ENCODE data around the gene MRPL54.

Gene MRPL54

GRCh38 chr19:3770136-3770999 is 7.9 kb downstream of the MRPL54 start:
- Mint-ChIP-seq H3K4me3 (no peak overlapping the region), H3K36me3 (ENCODE audit: low read depth) (peaks cover 28% of the 10 kb centered on the region), H3K9me3 (no peaks in the 10 kb centered on the region), H3K4me1 (ENCODE audit: low read depth) (peaks cover 7% of the 10 kb centered on the region), H3K27me3 (no peaks in the 10 kb centered on the region), H3K27ac (no peak overlapping the region)
- DNase-seq, result no peak

GRCh38 chr19:3771000-3771905 is 8.8 kb downstream of the MRPL54 start:
- peaks cover 6% of the 10 kb centered on the region for H3K4me1 Mint-ChIP-seq (ENCODE audit: low read depth)
- no peak overlapping the region for H3K4me3 Mint-ChIP-seq
- no peaks in the 10 kb centered on the region for H3K9me3 Mint-ChIP-seq
- no peak for DNase-seq
- H3K27ac Mint-ChIP-seq, result no peak overlapping the region
- peaks cover 25% of the 10 kb centered on the region for H3K36me3 Mint-ChIP-seq (ENCODE audit: low read depth)
- H3K27me3 Mint-ChIP-seq, result no peaks in the 10 kb centered on the region

DNA sequence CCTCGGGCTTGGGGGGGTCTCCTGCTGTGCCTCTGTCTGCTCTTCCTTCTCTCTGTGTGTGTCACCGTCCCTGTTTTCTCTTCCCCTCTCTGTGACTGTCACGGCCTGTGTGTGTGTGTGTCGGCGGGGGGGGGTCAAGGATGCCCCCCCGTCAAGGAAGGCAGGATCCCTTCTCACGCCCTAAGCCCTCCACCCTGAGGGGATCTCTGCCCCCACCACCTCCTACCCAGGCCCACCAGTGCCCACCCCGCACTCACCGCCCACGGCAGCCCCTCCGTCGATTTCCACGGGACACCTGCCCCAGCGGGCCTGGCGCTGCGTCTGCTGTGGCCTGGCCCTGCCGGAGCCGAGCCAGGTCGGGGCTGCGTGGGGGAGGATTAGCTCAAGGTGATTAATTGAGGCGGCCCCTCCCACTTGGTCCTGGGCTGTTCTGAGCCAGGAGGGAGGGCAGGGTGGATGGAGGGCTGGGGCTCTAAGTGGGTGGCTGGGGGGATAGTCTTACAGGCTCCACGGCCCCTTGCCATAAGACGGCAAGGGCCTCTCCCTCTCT is 9.5 kb downstream of the MRPL54 start, which contains the start of gene RAX2:
Gene RAX2 (minus strand): TSS at position 323 of the 550 bp plus-strand sequence. CDS start 486 bp downstream, outside the sequence.
- H3K27ac Mint-ChIP-seq, result no peak within 1 kb of the TSS
- no peaks in the 10 kb centered on the region for H3K27me3 Mint-ChIP-seq
- no peak within 1 kb of the TSS for H3K4me3 Mint-ChIP-seq
- peaks cover 18% of the 10 kb centered on the region for H3K36me3 Mint-ChIP-seq (ENCODE audit: low read depth)
- no peaks in the 10 kb centered on the region for H3K9me3 Mint-ChIP-seq
- no peak for DNase-seq
- no peaks in the 10 kb centered on the region for H3K4me1 Mint-ChIP-seq (ENCODE audit: low read depth)

- Mint-ChIP-seq H3K27me3 (no peaks in the 10 kb centered on the region), H3K4me1 (ENCODE audit: low read depth) (no peaks in the 10 kb centered on the region), H3K4me3 (no peak overlapping the region), H3K27ac (no peak overlapping the region), H3K36me3 (ENCODE audit: low read depth) (peaks cover 13% of the 10 kb centered on the region), H3K9me3 (no peaks in the 10 kb centered on the region)
- DNase-seq, result no peak
These were observed 11.5 kb downstream of the MRPL54 start for GRCh38 chr19:3773814-3774515.

DNA sequence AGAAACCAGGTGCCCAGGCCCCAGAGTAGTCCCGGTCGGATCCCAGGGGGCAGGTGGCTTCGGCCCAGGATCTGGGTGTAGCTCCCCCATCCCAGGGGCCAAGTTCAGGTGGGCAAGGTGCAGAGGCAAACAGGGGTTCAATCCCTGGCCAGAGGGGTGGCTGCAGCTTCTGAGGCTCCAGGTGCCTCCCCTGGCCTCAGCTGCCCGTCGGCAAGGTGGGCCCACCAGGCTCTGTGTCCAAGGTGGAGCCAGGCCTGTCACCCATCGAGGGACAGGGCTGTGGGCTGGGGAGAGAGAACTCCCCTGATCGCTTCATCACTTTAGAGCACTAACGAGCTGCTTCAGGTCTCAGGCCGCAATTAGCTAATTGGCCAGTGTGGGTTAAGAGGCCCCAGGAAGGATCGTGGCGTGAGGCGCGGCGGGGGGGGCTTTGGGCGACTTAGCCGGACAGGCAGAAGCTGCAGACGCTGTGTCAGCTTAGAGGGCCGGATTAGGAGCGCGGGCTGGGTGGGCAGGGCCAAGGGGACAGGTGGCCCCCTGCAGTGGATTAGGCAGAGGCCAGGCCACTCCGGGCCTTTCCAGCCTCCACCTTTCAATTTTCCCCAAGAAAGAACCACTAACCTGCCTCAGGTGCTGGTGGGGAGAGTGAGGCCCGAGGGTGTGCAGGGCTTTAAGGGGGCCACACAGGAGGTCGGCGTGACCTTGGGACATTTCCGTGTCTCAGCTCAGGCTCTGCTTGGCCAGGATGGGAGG is 12.3 kb downstream of the MRPL54 start:
- no peak overlapping the region for H3K27ac Mint-ChIP-seq
- no peak overlapping the region for H3K4me3 Mint-ChIP-seq
- H3K36me3 Mint-ChIP-seq (ENCODE audit: low read depth), result peaks cover 5% of the 10 kb centered on the region
- no peaks in the 10 kb centered on the region for H3K4me1 Mint-ChIP-seq (ENCODE audit: low read depth)
- no peaks in the 10 kb centered on the region for H3K27me3 Mint-ChIP-seq
- H3K9me3 Mint-ChIP-seq, result no peaks in the 10 kb centered on the region
- DNase-seq, result no peak

DNA sequence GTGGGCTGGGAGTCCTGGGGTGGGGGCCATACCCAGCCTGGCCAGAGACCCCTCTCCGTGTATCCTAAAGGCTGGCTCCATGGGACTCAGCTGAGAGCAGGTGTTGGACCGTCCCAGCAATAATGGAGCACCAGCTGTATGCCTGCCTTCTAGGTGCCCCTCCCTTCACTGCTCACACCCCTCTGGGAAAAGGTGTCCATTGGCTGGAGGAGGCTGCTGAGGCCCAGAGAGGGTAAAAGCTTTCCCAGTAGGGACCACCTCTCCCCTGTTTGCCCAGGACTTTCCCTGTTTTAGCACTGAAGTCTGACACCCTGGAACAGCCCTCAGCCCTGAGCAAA is 12.9 kb downstream of the MRPL54 start:
- Mint-ChIP-seq H3K9me3 (no peaks in the 10 kb centered on the region), H3K36me3 (ENCODE audit: low read depth) (peaks cover 3% of the 10 kb centered on the region), H3K4me1 (ENCODE audit: low read depth) (no peaks in the 10 kb centered on the region), H3K27me3 (no peaks in the 10 kb centered on the region), H3K4me3 (no peak overlapping the region), H3K27ac (no peak overlapping the region)
- DNase-seq, result no peak

DNA sequence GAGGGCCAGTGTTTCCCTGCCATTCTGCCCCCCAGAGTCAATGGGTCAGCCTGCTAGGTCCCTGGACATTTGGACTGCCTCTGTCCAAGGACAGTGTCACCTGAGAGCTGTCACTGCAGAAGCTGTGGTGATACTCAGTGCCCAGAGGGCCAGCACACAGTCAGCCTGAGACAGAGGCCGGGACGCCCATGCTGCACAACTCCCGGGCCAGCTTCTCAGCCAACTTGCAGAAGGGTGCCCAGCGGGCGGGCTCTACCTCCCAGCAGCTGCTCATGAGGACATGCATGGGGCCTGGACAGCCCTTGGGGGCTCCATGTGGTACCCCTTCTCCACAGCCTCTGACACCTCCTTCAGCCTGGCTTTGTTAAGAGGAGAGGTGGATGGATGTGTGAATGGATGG is 13.3 kb downstream of the MRPL54 start:
- Mint-ChIP-seq H3K4me3 (no peak overlapping the region), H3K36me3 (ENCODE audit: low read depth) (peaks cover 4% of the 10 kb centered on the region), H3K9me3 (no peaks in the 10 kb centered on the region), H3K27me3 (no peaks in the 10 kb centered on the region), H3K4me1 (ENCODE audit: low read depth) (no peaks in the 10 kb centered on the region), H3K27ac (no peak overlapping the region)
- DNase-seq, result no peak

GRCh38 chr19:3776479-3777040 is 14.1 kb downstream of the MRPL54 start:
- DNase-seq, result no peak
- Mint-ChIP-seq H3K4me3 (no peak overlapping the region), H3K4me1 (ENCODE audit: low read depth) (no peaks in the 10 kb centered on the region), H3K27me3 (no peaks in the 10 kb centered on the region), H3K36me3 (ENCODE audit: low read depth) (peaks cover 11% of the 10 kb centered on the region), H3K9me3 (peaks cover 4% of the 10 kb centered on the region), H3K27ac (no peak overlapping the region)

GRCh38 chr19:3778104-3778867 is 15.8 kb downstream of the MRPL54 start:
- peaks cover 13% of the 10 kb centered on the region for H3K9me3 Mint-ChIP-seq
- H3K4me3 Mint-ChIP-seq, result no peak overlapping the region
- H3K27ac Mint-ChIP-seq, result no peak overlapping the region

DNA sequence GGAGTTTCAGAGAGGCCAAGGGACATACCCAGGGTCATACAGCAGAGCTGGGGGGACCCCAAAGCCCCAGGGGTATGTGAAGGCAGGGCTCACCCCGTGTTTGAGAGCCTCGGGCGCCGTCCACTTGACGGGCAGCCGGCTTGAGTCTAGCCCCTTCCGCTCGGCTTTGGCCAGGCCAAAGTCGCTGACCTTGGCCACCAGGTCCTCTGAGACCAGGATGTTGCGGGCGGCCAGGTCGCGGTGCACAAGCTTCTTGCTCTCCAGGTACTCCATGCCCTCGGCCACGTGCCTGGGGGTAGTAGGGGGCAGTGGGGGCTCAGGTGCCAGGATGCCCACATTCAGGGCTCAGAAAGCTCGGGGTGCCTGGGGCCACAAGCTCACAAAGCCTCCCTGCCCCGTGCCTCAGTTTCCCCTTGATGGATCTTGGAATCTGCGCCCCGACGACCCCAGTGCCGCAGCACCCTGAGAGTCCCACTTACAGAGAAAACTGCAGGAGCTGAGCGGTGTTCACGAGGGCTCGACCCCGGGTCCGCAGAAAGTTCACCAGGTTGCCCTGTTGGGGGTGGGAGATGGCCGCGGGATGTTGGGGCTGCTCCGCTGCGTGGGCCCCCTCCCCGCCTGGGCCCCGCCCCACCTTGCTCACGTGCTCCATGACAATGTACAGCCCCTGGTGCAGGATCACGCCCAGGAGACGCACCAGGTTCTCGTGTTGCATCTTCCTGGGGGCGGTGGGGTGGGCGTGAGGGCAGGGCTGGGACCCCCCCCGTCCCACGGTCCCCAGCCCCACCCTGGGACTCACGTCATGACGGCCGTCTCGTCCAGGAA is 16.6 kb downstream of the MRPL54 start:
- no peak for DNase-seq
- H3K9me3 Mint-ChIP-seq, result peaks cover 13% of the 10 kb centered on the region
- no peak overlapping the region for H3K27ac Mint-ChIP-seq
- no peak overlapping the region for H3K4me3 Mint-ChIP-seq
- peaks cover 2% of the 10 kb centered on the region for H3K4me1 Mint-ChIP-seq (ENCODE audit: low read depth)
- no peaks in the 10 kb centered on the region for H3K27me3 Mint-ChIP-seq
- H3K36me3 Mint-ChIP-seq (ENCODE audit: low read depth), result peaks cover 32% of the 10 kb centered on the region

More at GRCh38 chr19:3778104-3778867, 15.8 kb downstream of the MRPL54 start:
- no peaks in the 10 kb centered on the region for H3K27me3 Mint-ChIP-seq
- peaks cover 27% of the 10 kb centered on the region for H3K36me3 Mint-ChIP-seq (ENCODE audit: low read depth)
- H3K4me1 Mint-ChIP-seq (ENCODE audit: low read depth), result no peaks in the 10 kb centered on the region
- no peak for DNase-seq

GRCh38 chr19:3780786-3781304 is 18.4 kb downstream of the MRPL54 start:
- no peak overlapping the region for H3K27ac Mint-ChIP-seq
- peaks cover 13% of the 10 kb centered on the region for H3K9me3 Mint-ChIP-seq
- no peak for DNase-seq
- H3K4me1 Mint-ChIP-seq (ENCODE audit: low read depth), result peaks cover 12% of the 10 kb centered on the region
- no peak overlapping the region for H3K4me3 Mint-ChIP-seq
- peaks cover 2% of the 10 kb centered on the region for H3K27me3 Mint-ChIP-seq
- peaks cover 44% of the 10 kb centered on the region for H3K36me3 Mint-ChIP-seq (ENCODE audit: low read depth)

DNA sequence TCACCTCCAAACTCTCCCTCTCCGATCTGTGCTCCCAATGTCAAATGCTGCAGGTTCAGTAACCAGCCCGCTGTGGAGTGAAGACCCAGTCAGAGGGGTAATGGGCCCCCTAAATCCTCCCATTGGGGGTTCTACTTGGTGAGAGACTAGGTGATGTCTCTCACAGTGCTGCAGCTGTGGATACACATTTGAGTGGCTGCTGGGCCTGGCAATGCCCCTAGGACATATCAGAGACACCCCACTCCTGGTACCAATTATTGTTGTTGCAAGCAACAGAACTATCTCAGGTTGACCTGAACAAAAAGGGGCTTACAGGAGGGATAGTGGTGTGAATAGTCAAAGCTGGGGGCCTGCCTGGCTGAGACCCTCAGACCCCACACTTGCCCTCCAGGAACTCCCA is 19.1 kb downstream of the MRPL54 start:
- peaks cover 13% of the 10 kb centered on the region for H3K4me1 Mint-ChIP-seq (ENCODE audit: low read depth)
- DNase-seq, result no peak
- no peak overlapping the region for H3K27ac Mint-ChIP-seq
- peaks cover 44% of the 10 kb centered on the region for H3K36me3 Mint-ChIP-seq (ENCODE audit: low read depth)
- H3K4me3 Mint-ChIP-seq, result no peak overlapping the region
- H3K9me3 Mint-ChIP-seq, result peaks cover 13% of the 10 kb centered on the region
- H3K27me3 Mint-ChIP-seq, result peaks cover 2% of the 10 kb centered on the region

Measured in activated T-cell treated with anti-CD3 and anti-CD28 coated beads, Interleukin-2, amount 50 U/mL, for 24 hours (primary cell).